Measurements from ENCODE around the gene FZR1. TPM values are rescaled to one million over a fixed set of nuclear protein-coding genes. Genes with fewer than 3 reads are reported as not detected.
A peak's percentile ranks its signal among the peaks of the same experiment; 100 is the strongest.

The FZR1 gene
- total and polyA plus RNA-seq, 2 of the 13 experiments (the other 11 are each of a cell fraction or from before 2014, with no cell fraction given) = 29.0 to 30.8 TPM

GRCh38 chr19:3573162-3573857 lies 67.2 kb downstream of the FZR1 start (continued):
- TF ChIP-seq ZNF235 (CRISPR knock-in tag; IDR thresholded peaks at IDR 0.05; ENCODE audit: borderline replicate concordance) = peak; percentile 64; the same call in 1 of the 2 replicates
- no peak for TF ChIP-seq ZNF562 (CRISPR knock-in tag; IDR thresholded peaks at IDR 0.05; ENCODE audit: borderline replicate concordance)
- TF ChIP-seq ZNF121 (CRISPR knock-in tag; IDR thresholded peaks at IDR 0.05) = peak; percentile 98
- 0 out of 2 replicates have a peak, but pooled peaks have one; percentile 21 for TF ChIP-seq TAF1 (CRISPR knock-in tag; IDR thresholded peaks at IDR 0.05)
- TF ChIP-seq RXRA (CRISPR knock-in tag; IDR thresholded peaks at IDR 0.05) = peak; percentile 5; the same call in 1 of the 2 replicates
- TF ChIP-seq MYC (CRISPR knock-in tag; IDR thresholded peaks at IDR 0.05; ENCODE audit: borderline replicate concordance) = peak; percentile 21; the same call in 1 of the 2 replicates
- TF ChIP-seq TCF12 (IDR thresholded peaks at IDR 0.05) = no peak
- TF ChIP-seq TCF12 (CRISPR knock-in tag; IDR thresholded peaks at IDR 0.05) = 0 out of 2 replicates have a peak, but pooled peaks have one; percentile 23
- no peak for TF ChIP-seq ZSCAN9 (CRISPR knock-in tag; IDR thresholded peaks at IDR 0.05; ENCODE audit: borderline replicate concordance)
- no peak for TF ChIP-seq FOXJ3 (CRISPR knock-in tag; IDR thresholded peaks at IDR 0.05; ENCODE audit: borderline replicate concordance)
- 0 out of 2 replicates have a peak, but pooled peaks have one; percentile 29 for TF ChIP-seq ZNF333 (CRISPR knock-in tag; IDR thresholded peaks at IDR 0.05; ENCODE audit: borderline replicate concordance)
- TF ChIP-seq ATF7-NPFF (CRISPR knock-in tag; IDR thresholded peaks at IDR 0.05; ENCODE audit: low read depth) = no peak; the same call in 1 of the 2 replicates
- peak; percentile 8; the same call in 1 of the 2 replicates for TF ChIP-seq ZNF768 (CRISPR knock-in tag; IDR thresholded peaks at IDR 0.05)
- TF ChIP-seq MXD3 (CRISPR knock-in tag; IDR thresholded peaks at IDR 0.05) = 0 out of 2 replicates have a peak, but pooled peaks have one; percentile 37
- TF ChIP-seq ZNF776 (CRISPR knock-in tag; IDR thresholded peaks at IDR 0.05) = 0 out of 2 replicates have a peak, but pooled peaks have one; percentile 57
- TF ChIP-seq THAP9 (CRISPR knock-in tag; IDR thresholded peaks at IDR 0.05; ENCODE audit: borderline replicate concordance) = 0 out of 2 replicates have a peak, but pooled peaks have one; percentile 29
- TF ChIP-seq PREB (CRISPR knock-in tag; IDR thresholded peaks at IDR 0.05) = no peak
- TF ChIP-seq MAX (IDR thresholded peaks at IDR 0.05) = peak; percentile 9; the same call in 1 of the 2 replicates
- TF ChIP-seq ZBTB7B (CRISPR knock-in tag; IDR thresholded peaks at IDR 0.05) = no peak
- TF ChIP-seq HNRNPK (IDR thresholded peaks at IDR 0.05; ENCODE audit: low read depth, low read length, poor library complexity, severe bottlenecking) = peak; percentile 15
- no peak for TF ChIP-seq YEATS4 (CRISPR knock-in tag; IDR thresholded peaks at IDR 0.05; ENCODE audit: borderline replicate concordance)
- TF ChIP-seq ZNF891 (CRISPR knock-in tag; IDR thresholded peaks at IDR 0.05) = 0 out of 2 replicates have a peak, but pooled peaks have one; percentile 18
- no peak for TF ChIP-seq SOX5 (CRISPR knock-in tag; IDR thresholded peaks at IDR 0.05; ENCODE audit: borderline replicate concordance)
- TF ChIP-seq ZFY (CRISPR knock-in tag; IDR thresholded peaks at IDR 0.05) = peak; percentile 32; the same call in 1 of the 2 replicates
- peak; percentile 57 for TF ChIP-seq YY1 (IDR thresholded peaks at IDR 0.05; ENCODE audit: insufficient read depth, insufficient replicate concordance, low read depth, low read length)
- no peak for TF ChIP-seq ARNT (IDR thresholded peaks at IDR 0.05)
- TF ChIP-seq ZNF777 (CRISPR knock-in tag; IDR thresholded peaks at IDR 0.05) = peak; percentile 52; the same call in 1 of the 2 replicates

All from HepG2 (cell line).